Measurements from ENCODE around the gene INHBE. TPM values are rescaled to one million over a fixed set of nuclear protein-coding genes. Genes with fewer than 3 reads are reported as not detected.

The INHBE gene
- total RNA-seq, 4 donors from 2014 or later: not detected

GRCh38 chr12:57476993-57477709 lies 22.0 kb downstream of the INHBE start:
- 61 to 70% methylated on average over 5 to 15 of the region's 15 CpGs for WGBS, 2 donors (ENCODE audit: low coverage in 1 of 2)
- DNase-seq: no peak
- TF ChIP-seq POLR2A (IDR thresholded peaks at IDR 0.05) (no peak), CTCF (IDR thresholded peaks at IDR 0.05) (no peak), POLR2AphosphoS5 (IDR thresholded peaks at IDR 0.05) (no peak), EP300 (IDR thresholded peaks at IDR 0.05; ENCODE audit: low read depth) (no peak)
- peaks cover 15 to 33% (median 16%) of the 10 kb centered on the region in 4 donors for H3K4me1 ChIP-seq
- no peaks in the 10 kb centered on the region for H3K36me3 ChIP-seq
- H3K9me3 ChIP-seq: no peaks in the 10 kb centered on the region
- peak overlapping the region; percentile 65 to 81 (median 78) for H3K27ac ChIP-seq
- intact Hi-C loops (cut with DNase I; ENCODE audit: low total_unique reads): loop anchor here (1.0 kb wide), 1 partner anchor 46 kb away; no protein-coding TSS in a partner anchor
- peaks cover 87% of the 10 kb centered on the region for H3K27me3 ChIP-seq
- in situ Hi-C loops (cut with MboI; ENCODE audit: low pct_ligation_motif_present in 1 of 4, low pct_unique_long_range_greater_than_20kb in 1 of 4, low sequenced_read_pairs in 3 of 4): no loop called here
- peak overlapping the region in 2 of 4 donors; percentile 23 to 44 for H3K4me3 ChIP-seq

GRCh38 chr12:57477710-57478681 lies 22.9 kb downstream of the INHBE start:
- H3K4me1 ChIP-seq: peaks cover 15 to 33% (median 16%) of the 10 kb centered on the region in 4 donors
- 40 to 59% methylated on average over 7 to 12 of the region's 12 CpGs for WGBS, 2 donors (ENCODE audit: low coverage in 1 of 2)
- peak overlapping the region; percentile 65 to 81 (median 78) for H3K27ac ChIP-seq
- TF ChIP-seq POLR2A (IDR thresholded peaks at IDR 0.05): no peak
- TF ChIP-seq POLR2AphosphoS5 (IDR thresholded peaks at IDR 0.05): no peak
- no peak for TF ChIP-seq CTCF (IDR thresholded peaks at IDR 0.05)
- TF ChIP-seq EP300 (IDR thresholded peaks at IDR 0.05; ENCODE audit: low read depth): no peak
- H3K36me3 ChIP-seq: no peaks in the 10 kb centered on the region
- peak overlapping the region in 2 of 4 donors; percentile 23 to 44 for H3K4me3 ChIP-seq
- intact Hi-C loops (cut with DNase I; ENCODE audit: low total_unique reads) (no loop called here), in situ Hi-C loops (cut with MboI; ENCODE audit: low pct_ligation_motif_present in 1 of 4, low pct_unique_long_range_greater_than_20kb in 1 of 4, low sequenced_read_pairs in 3 of 4) (no loop called here)
- no peaks in the 10 kb centered on the region for H3K9me3 ChIP-seq
- peaks cover 87% of the 10 kb centered on the region for H3K27me3 ChIP-seq
- no peak for DNase-seq

- no peaks in the 10 kb centered on the region for H3K9me3 ChIP-seq
- H3K27me3 ChIP-seq: peaks cover 77% of the 10 kb centered on the region
- intact Hi-C loops (cut with DNase I; ENCODE audit: low total_unique reads): no loop called here
- H3K36me3 ChIP-seq: no peaks in the 10 kb centered on the region
- DNase-seq: no peak
- 58 to 74% methylated on average over 2 to 10 of the region's 10 CpGs for WGBS, 2 donors (ENCODE audit: low coverage in 1 of 2)
- TF ChIP-seq POLR2AphosphoS5 (IDR thresholded peaks at IDR 0.05) (no peak), EP300 (IDR thresholded peaks at IDR 0.05; ENCODE audit: low read depth) (no peak), CTCF (IDR thresholded peaks at IDR 0.05) (no peak), POLR2A (IDR thresholded peaks at IDR 0.05) (no peak)
- peak overlapping the region; percentile 65 to 81 (median 78) for H3K27ac ChIP-seq
- peak overlapping the region in 1 of 4 donors; percentile 44 for H3K4me3 ChIP-seq
- peaks cover 15 to 33% (median 16%) of the 10 kb centered on the region in 4 donors for H3K4me1 ChIP-seq
- in situ Hi-C loops (cut with MboI; ENCODE audit: low pct_ligation_motif_present in 1 of 4, low pct_unique_long_range_greater_than_20kb in 1 of 4, low sequenced_read_pairs in 3 of 4): no loop called here
Observed at GRCh38 chr12:57479043-57479375, 23.9 kb downstream of the INHBE start.

Measured in transverse colon (tissue), 4 donors.